ENCODE results near the gene SORBS2. TPM values are rescaled to one million over a fixed set of nuclear protein-coding genes. Genes with fewer than 3 reads are reported as not detected.
"Not testable (repeated sequence)": the region's sequence is repeated elsewhere in the genome, so short reads cannot be mapped to it uniquely, and the experiment has no call there.

Gene SORBS2
- total RNA-seq, 4 donors from 2014 or later: 92.7 to 234 (median 122) TPM

DNA sequence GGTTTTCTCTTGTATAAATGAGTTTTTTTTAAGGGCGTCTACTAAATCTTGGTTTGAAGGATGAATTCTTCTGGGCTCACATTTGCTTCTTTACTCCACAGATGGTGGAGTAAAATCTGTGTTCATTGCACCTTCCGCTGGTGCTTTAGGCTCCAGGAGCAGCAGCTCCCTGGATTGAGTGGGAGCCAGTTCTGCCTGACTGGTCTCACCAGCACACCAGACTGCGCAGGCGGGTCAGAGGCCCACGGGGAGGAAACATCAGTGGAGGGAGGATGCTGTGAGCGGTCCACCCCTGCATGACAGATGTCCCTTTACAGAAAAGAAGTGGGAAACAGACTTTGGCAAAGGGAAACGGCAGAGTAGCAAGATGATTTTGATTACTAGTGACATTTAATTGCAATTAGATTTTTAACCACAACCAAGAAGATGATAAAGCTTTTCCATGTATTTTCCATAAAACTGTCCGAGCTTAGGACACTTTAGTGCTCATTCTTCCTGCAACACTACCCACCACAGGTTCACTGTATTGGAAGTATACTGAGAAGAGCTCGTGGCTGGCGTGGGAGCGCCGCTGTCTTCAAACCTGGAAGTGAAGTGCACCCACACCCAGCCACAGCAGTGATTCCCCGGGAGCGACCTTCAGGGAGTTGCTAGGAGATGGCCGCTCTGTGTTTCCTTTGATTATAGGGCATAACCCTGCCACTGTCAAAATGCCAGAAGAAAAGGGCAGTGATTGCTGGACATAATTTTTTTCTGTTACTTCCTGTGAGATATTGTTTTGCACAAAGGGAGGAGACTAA lies 95.2 kb downstream of the SORBS2 start:
- intact Hi-C loops (cut with DNase I; ENCODE audit: low total_unique reads) (no loop called here), in situ Hi-C loops (cut with MboI; ENCODE audit: low pct_ligation_motif_present in 1 of 4, low pct_unique_long_range_greater_than_20kb in 1 of 4, low sequenced_read_pairs in 3 of 4) (no loop called here)
- H3K9me3 ChIP-seq: no peaks in the 10 kb centered on the region
- H3K27me3 ChIP-seq: no peaks in the 10 kb centered on the region
- no peak for TF ChIP-seq POLR2AphosphoS5 (IDR thresholded peaks at IDR 0.05)
- TF ChIP-seq, protein P1, sequence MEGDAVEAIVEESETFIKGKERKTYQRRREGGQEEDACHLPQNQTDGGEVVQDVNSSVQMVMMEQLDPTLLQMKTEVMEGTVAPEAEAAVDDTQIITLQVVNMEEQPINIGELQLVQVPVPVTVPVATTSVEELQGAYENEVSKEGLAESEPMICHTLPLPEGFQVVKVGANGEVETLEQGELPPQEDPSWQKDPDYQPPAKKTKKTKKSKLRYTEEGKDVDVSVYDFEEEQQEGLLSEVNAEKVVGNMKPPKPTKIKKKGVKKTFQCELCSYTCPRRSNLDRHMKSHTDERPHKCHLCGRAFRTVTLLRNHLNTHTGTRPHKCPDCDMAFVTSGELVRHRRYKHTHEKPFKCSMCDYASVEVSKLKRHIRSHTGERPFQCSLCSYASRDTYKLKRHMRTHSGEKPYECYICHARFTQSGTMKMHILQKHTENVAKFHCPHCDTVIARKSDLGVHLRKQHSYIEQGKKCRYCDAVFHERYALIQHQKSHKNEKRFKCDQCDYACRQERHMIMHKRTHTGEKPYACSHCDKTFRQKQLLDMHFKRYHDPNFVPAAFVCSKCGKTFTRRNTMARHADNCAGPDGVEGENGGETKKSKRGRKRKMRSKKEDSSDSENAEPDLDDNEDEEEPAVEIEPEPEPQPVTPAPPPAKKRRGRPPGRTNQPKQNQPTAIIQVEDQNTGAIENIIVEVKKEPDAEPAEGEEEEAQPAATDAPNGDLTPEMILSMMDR (IDR thresholded peaks at IDR 0.05): no peak
- no peak for TF ChIP-seq EP300 (IDR thresholded peaks at IDR 0.05; ENCODE audit: low read depth)
- TF ChIP-seq POLR2A (IDR thresholded peaks at IDR 0.05): no peak
- H3K4me1 ChIP-seq: peaks cover 0 to 10% (median 4%) of the 10 kb centered on the region in 4 donors
- H3K4me3 ChIP-seq: no peak overlapping the region
- peak overlapping the region in 3 of 4 donors; percentile 20 to 31 (median 24) for H3K27ac ChIP-seq
- DNase-seq: no peak
- 82 to 90% methylated on average over 8 to 15 of the region's 15 CpGs for WGBS, 2 donors (ENCODE audit: low coverage in 1 of 2)
- H3K36me3 ChIP-seq: no peaks in the 10 kb centered on the region

GRCh38 chr4:185716141-185716551 lies 95.8 kb downstream of the SORBS2 start:
- DNase-seq: no peak
- no peak for TF ChIP-seq EP300 (IDR thresholded peaks at IDR 0.05; ENCODE audit: low read depth)
- no peak for TF ChIP-seq POLR2A (IDR thresholded peaks at IDR 0.05)
- TF ChIP-seq POLR2AphosphoS5 (IDR thresholded peaks at IDR 0.05): no peak
- TF ChIP-seq, protein P1 (IDR thresholded peaks at IDR 0.05): no peak

GRCh38 chr4:185714524-185714923 lies 97.5 kb downstream of the SORBS2 start:
- H3K4me1 ChIP-seq; H3K9me3 ChIP-seq; H3K4me3 ChIP-seq; H3K36me3 ChIP-seq; H3K27me3 ChIP-seq; DNase-seq; H3K27ac ChIP-seq; intact Hi-C loops (cut with DNase I; ENCODE audit: low total_unique reads); in situ Hi-C loops (cut with MboI; ENCODE audit: low pct_ligation_motif_present in 1 of 4, low pct_unique_long_range_greater_than_20kb in 1 of 4, low sequenced_read_pairs in 3 of 4): not testable (repeated sequence)
- 92 to 94% methylated on average over 5 of the region's 5 CpGs for WGBS, 2 donors (ENCODE audit: low coverage in 1 of 2)

More at GRCh38 chr4:185716141-185716551, 95.8 kb downstream of the SORBS2 start:
- H3K27ac ChIP-seq: peak overlapping the region in 3 of 4 donors; percentile 20 to 31 (median 24)
- WGBS, 2 donors (ENCODE audit: low coverage in 1 of 2): 59% methylated on average over 9 of the region's 9 CpGs; no CpG with 5 or more reads in 1 of the 2 donors
- H3K27me3 ChIP-seq: no peaks in the 10 kb centered on the region
- no peaks in the 10 kb centered on the region for H3K9me3 ChIP-seq
- no peak overlapping the region for H3K4me3 ChIP-seq
- no peaks in the 10 kb centered on the region for H3K36me3 ChIP-seq
- intact Hi-C loops (cut with DNase I; ENCODE audit: low total_unique reads): no loop called here
- peaks cover 0 to 5% (median 2%) of the 10 kb centered on the region in 4 donors for H3K4me1 ChIP-seq
- in situ Hi-C loops (cut with MboI; ENCODE audit: low pct_ligation_motif_present in 1 of 4, low pct_unique_long_range_greater_than_20kb in 1 of 4, low sequenced_read_pairs in 3 of 4): no loop called here

DNA sequence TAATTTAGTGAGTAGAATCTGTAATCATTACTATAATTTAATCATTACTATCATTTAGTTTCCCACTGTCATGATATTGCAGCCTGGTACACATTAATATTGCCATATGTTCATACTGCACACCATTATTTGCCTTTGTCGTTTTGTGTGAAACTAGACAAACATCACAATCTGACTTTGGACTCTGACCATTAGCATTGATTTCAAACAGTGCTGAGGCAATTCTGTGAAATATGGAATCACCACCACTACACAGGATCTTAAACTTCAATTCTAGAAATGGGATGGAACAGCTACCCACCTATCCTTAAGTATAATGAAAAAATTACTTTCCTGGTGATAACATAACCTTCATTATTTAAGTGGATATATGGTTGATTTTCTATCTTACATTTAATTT lies 98.3 kb downstream of the SORBS2 start:
- 52% methylated on average over 1 of the region's 1 CpG; no CpG with 5 or more reads in 1 of the 2 donors for WGBS, 2 donors (ENCODE audit: low coverage in 1 of 2)
- Histone ChIP-seq H3K4me3 (no peak overlapping the region), H3K27ac (no peak overlapping the region), H3K4me1 (peaks cover 0 to 5% (median 0%) of the 10 kb centered on the region in 4 donors), H3K27me3 (no peaks in the 10 kb centered on the region), H3K36me3 (no peaks in the 10 kb centered on the region), H3K9me3 (no peaks in the 10 kb centered on the region)
- intact Hi-C loops (cut with DNase I; ENCODE audit: low total_unique reads) (no loop called here), in situ Hi-C loops (cut with MboI; ENCODE audit: low pct_ligation_motif_present in 1 of 4, low pct_unique_long_range_greater_than_20kb in 1 of 4, low sequenced_read_pairs in 3 of 4) (no loop called here)
- DNase-seq: no peak
- TF ChIP-seq POLR2AphosphoS5 (IDR thresholded peaks at IDR 0.05) (no peak), EP300 (IDR thresholded peaks at IDR 0.05; ENCODE audit: low read depth) (no peak), POLR2A (IDR thresholded peaks at IDR 0.05) (no peak)
- TF ChIP-seq, protein P1 (IDR thresholded peaks at IDR 0.05): no peak

Measured in transverse colon (tissue), 4 donors.